ENCODE results near the gene TPST1.

DNA sequence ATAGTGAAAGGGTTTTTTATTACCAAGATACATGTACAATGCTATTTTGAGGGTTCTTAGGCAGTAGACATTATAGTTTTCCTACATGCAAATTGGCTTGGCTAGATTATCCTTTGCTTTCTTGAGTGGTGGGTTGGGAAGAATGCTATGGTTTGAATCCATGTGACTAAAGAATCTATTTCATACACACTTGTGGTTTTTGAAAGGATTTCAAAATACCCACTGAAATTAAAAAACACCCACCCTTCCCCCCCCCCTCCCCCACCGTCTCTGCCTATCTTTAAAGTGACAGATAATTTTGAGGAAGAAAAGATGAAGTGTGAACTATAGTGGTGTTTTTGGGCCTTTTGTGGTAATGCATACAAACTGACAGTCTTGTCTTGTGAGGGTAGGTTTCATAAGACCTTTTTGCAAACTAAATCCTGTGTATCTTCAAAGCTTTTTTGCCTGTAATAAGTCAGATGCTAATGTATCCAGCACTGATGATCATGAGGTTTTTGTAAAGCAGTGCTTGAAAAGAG lies 90.9 kb downstream of the TPST1 start:
- TF ChIP-seq, protein P1, sequence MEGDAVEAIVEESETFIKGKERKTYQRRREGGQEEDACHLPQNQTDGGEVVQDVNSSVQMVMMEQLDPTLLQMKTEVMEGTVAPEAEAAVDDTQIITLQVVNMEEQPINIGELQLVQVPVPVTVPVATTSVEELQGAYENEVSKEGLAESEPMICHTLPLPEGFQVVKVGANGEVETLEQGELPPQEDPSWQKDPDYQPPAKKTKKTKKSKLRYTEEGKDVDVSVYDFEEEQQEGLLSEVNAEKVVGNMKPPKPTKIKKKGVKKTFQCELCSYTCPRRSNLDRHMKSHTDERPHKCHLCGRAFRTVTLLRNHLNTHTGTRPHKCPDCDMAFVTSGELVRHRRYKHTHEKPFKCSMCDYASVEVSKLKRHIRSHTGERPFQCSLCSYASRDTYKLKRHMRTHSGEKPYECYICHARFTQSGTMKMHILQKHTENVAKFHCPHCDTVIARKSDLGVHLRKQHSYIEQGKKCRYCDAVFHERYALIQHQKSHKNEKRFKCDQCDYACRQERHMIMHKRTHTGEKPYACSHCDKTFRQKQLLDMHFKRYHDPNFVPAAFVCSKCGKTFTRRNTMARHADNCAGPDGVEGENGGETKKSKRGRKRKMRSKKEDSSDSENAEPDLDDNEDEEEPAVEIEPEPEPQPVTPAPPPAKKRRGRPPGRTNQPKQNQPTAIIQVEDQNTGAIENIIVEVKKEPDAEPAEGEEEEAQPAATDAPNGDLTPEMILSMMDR (conservative IDR thresholded peaks at IDR 0.05), result no peak
- TF ChIP-seq EZH2 (IDR thresholded peaks at IDR 0.05; ENCODE audit: low read depth), result no peak

All from PC-9 (cell line).